ENCODE measurements around the gene PFKFB2.

The PFKFB2 gene

GRCh38 chr1:207069858-207070506, 16.9 kb downstream of the PFKFB2 start:
- DNase-seq, result no peak

GRCh38 chr1:207070811-207071210, 17.7 kb downstream of the PFKFB2 start:
- no peak for DNase-seq

- DNase-seq, result no peak
Observed at GRCh38 chr1:207071426-207071825, 18.4 kb downstream of the PFKFB2 start.

GRCh38 chr1:207072233-207072632, 19.2 kb downstream of the PFKFB2 start:
- DNase-seq, result no peak

GRCh38 chr1:207073906-207074820, 21.1 kb downstream of the PFKFB2 start:
- no peak for DNase-seq

- DNase-seq, result no peak
Observed at GRCh38 chr1:207076181-207076955, 23.3 kb downstream of the PFKFB2 start.

GRCh38 chr1:207077012-207077411, 23.9 kb downstream of the PFKFB2 start:
- no peak for DNase-seq

GRCh38 chr1:207077470-207078377, 24.6 kb downstream of the PFKFB2 start:
- DNase-seq, result peak; percentile 70

GRCh38 chr1:207078578-207079132, 25.6 kb downstream of the PFKFB2 start:
- no peak for DNase-seq

- no peak for DNase-seq
Observed at GRCh38 chr1:207079706-207080241, 26.7 kb downstream of the PFKFB2 start.

- no peak for DNase-seq
Observed at GRCh38 chr1:207081088-207081487, 28.0 kb downstream of the PFKFB2 start.

GRCh38 chr1:207081806-207082205, 28.7 kb downstream of the PFKFB2 start:
- DNase-seq, result no peak

- no peak for DNase-seq
Observed at GRCh38 chr1:207084232-207084631, 31.2 kb downstream of the PFKFB2 start.

GRCh38 chr1:207084701-207085180, 31.7 kb downstream of the PFKFB2 start:
- DNase-seq, result peak; percentile 66

GRCh38 chr1:207085887-207086286, 32.8 kb downstream of the PFKFB2 start:
- DNase-seq, result no peak

- DNase-seq, result no peak
Observed at GRCh38 chr1:207088161-207088560, 35.1 kb downstream of the PFKFB2 start.

GRCh38 chr1:207088701-207089626, 35.9 kb downstream of the PFKFB2 start, which contains the start of gene C4BPB:
Gene C4BPB (plus strand): TSS chr1:207088860. CDS start chr1:207089532, 672 bp downstream.
- no peak for DNase-seq

GRCh38 chr1:207089627-207090355, 36.7 kb downstream of the PFKFB2 start:
- DNase-seq, result no peak

- no peak for DNase-seq
Observed at GRCh38 chr1:207091200-207091908, 38.3 kb downstream of the PFKFB2 start.

Data from activated CD4-positive, alpha-beta T cell treated with anti-CD3 and anti-CD28 coated beads, Interleukin-2, amount 50 U/mL, for 16 hours (primary cell).